ENCODE measurements around the gene DNM1.

The DNM1 gene

GRCh38 chr9:128163523-128164306 lies 39.5 kb upstream of the DNM1 start:
- H3F3A ChIP-seq (ENCODE audit: insufficient read depth, low read length): no peaks in the 10 kb centered on the region
- TF ChIP-seq CTCF (IDR thresholded peaks at IDR 0.05; ENCODE audit: low read length) (no peak), EZH2 (IDR thresholded peaks at IDR 0.05; ENCODE audit: borderline replicate concordance, low read length) (no peak)
- no peaks in the 10 kb centered on the region for H3K27me3 ChIP-seq (ENCODE audit: insufficient read depth, low read length)
- H3K9me3 ChIP-seq (ENCODE audit: low read length): no peaks in the 10 kb centered on the region
- H3K27ac ChIP-seq (ENCODE audit: low read depth, low read length, poor library complexity, severe bottlenecking): no peak overlapping the region
- no peaks in the 10 kb centered on the region for H4K20me1 ChIP-seq (ENCODE audit: insufficient read depth, low read length)
- no peak overlapping the region for H2AFZ ChIP-seq (ENCODE audit: low read length)
- no peak overlapping the region for H3K4me2 ChIP-seq (ENCODE audit: low read length)
- H3K4me1 ChIP-seq (ENCODE audit: insufficient read depth, low read length, severe bottlenecking): peaks cover 15% of the 10 kb centered on the region
- no peaks in the 10 kb centered on the region for H3K9me2 ChIP-seq (ENCODE audit: low read depth, low read length)
- peaks cover 54% of the 10 kb centered on the region for H3K36me3 ChIP-seq (ENCODE audit: insufficient read depth, low read length)
- H3K79me2 ChIP-seq (ENCODE audit: insufficient read depth, low read length): no peaks in the 10 kb centered on the region
- no peak overlapping the region for H3K4me3 ChIP-seq (ENCODE audit: low read depth, low read length, poor library complexity, severe bottlenecking)
- H3K9ac ChIP-seq (ENCODE audit: low read length): no peak overlapping the region

GRCh38 chr9:128164307-128164885 lies 38.8 kb upstream of the DNM1 start:
- Histone ChIP-seq H2AFZ (ENCODE audit: low read length) (no peak overlapping the region), H3K27me3 (ENCODE audit: insufficient read depth, low read length) (no peaks in the 10 kb centered on the region), H3K9ac (ENCODE audit: low read length) (no peak overlapping the region), H3F3A (ENCODE audit: insufficient read depth, low read length) (no peaks in the 10 kb centered on the region), H4K20me1 (ENCODE audit: insufficient read depth, low read length) (no peaks in the 10 kb centered on the region), H3K4me2 (ENCODE audit: low read length) (no peak overlapping the region), H3K4me1 (ENCODE audit: insufficient read depth, low read length, severe bottlenecking) (peaks cover 13% of the 10 kb centered on the region), H3K4me3 (ENCODE audit: low read depth, low read length, poor library complexity, severe bottlenecking) (no peak overlapping the region), H3K27ac (ENCODE audit: low read depth, low read length, poor library complexity, severe bottlenecking) (no peak overlapping the region), H3K9me2 (ENCODE audit: low read depth, low read length) (no peaks in the 10 kb centered on the region), H3K9me3 (ENCODE audit: low read length) (no peaks in the 10 kb centered on the region), H3K36me3 (ENCODE audit: insufficient read depth, low read length) (peaks cover 58% of the 10 kb centered on the region), H3K79me2 (ENCODE audit: insufficient read depth, low read length) (no peaks in the 10 kb centered on the region)
- TF ChIP-seq CTCF (IDR thresholded peaks at IDR 0.05; ENCODE audit: low read length) (no peak), EZH2 (IDR thresholded peaks at IDR 0.05; ENCODE audit: borderline replicate concordance, low read length) (no peak)

- Histone ChIP-seq H3K9ac (ENCODE audit: low read length) (no peak overlapping the region), H3K27me3 (ENCODE audit: insufficient read depth, low read length) (no peaks in the 10 kb centered on the region), H3K9me3 (ENCODE audit: low read length) (no peaks in the 10 kb centered on the region), H3K4me3 (ENCODE audit: low read depth, low read length, poor library complexity, severe bottlenecking) (no peak overlapping the region), H2AFZ (ENCODE audit: low read length) (no peak overlapping the region), H3K4me1 (ENCODE audit: insufficient read depth, low read length, severe bottlenecking) (peaks cover 4% of the 10 kb centered on the region), H3K36me3 (ENCODE audit: insufficient read depth, low read length) (peaks cover 65% of the 10 kb centered on the region), H3F3A (ENCODE audit: insufficient read depth, low read length) (no peaks in the 10 kb centered on the region), H3K4me2 (ENCODE audit: low read length) (no peak overlapping the region), H4K20me1 (ENCODE audit: insufficient read depth, low read length) (no peaks in the 10 kb centered on the region), H3K79me2 (ENCODE audit: insufficient read depth, low read length) (no peaks in the 10 kb centered on the region), H3K9me2 (ENCODE audit: low read depth, low read length) (no peaks in the 10 kb centered on the region), H3K27ac (ENCODE audit: low read depth, low read length, poor library complexity, severe bottlenecking) (no peak overlapping the region)
- TF ChIP-seq CTCF (IDR thresholded peaks at IDR 0.05; ENCODE audit: low read length): no peak
- TF ChIP-seq EZH2 (IDR thresholded peaks at IDR 0.05; ENCODE audit: borderline replicate concordance, low read length): no peak
Measured at GRCh38 chr9:128166169-128166568, 37.0 kb upstream of the DNM1 start.

Measured in OCI-LY1 (cell line).